SK-N-SH treated with all-trans-retinoic acid at 6 μM for 48 hours (cell line): ENCODE data around the gene CDK14.

Source experiments
- ARNTL ChIP-seq: fragments of 450-650 bp; formaldehyde crosslinking; IDR thresholded peaks from 2 replicates; pipeline ENCODE4 v1.5.0; 2020; ENCODE audit warnings: low read depth, mild to moderate bottlenecking, moderate library complexity, borderline replicate concordance
- CREB5 ChIP-seq: fragments of 250-450 bp; sonication (Bioruptor Pico); IDR thresholded peaks from 2 replicates; pipeline ENCODE4 v1.5.1; 2020; ENCODE audit warnings: low read depth, mild to moderate bottlenecking, moderate library complexity
- CSRNP3 ChIP-seq: fragments of 250-450 bp; sonication (Bioruptor Pico); IDR thresholded peaks from 2 replicates; pipeline ENCODE4 v1.5.1; 2021; ENCODE audit warnings: mild to moderate bottlenecking, moderate library complexity
- GLIS3 ChIP-seq: fragments of 250-450 bp; sonication (Bioruptor Pico); IDR thresholded peaks from 2 replicates; pipeline ENCODE4 v1.5.0; 2020; ENCODE audit warnings: mild to moderate bottlenecking, moderate library complexity
- ISL1 ChIP-seq: fragments of 250-450 bp; sonication (Bioruptor Pico); IDR thresholded peaks from 2 replicates; pipeline ENCODE4 v2.1.2; 2022; ENCODE audit warnings: mild to moderate bottlenecking, moderate library complexity
- SNAI2 ChIP-seq: fragments of 250-450 bp; sonication (Bioruptor Pico); IDR thresholded peaks from 2 replicates; pipeline ENCODE4 v1.5.0; 2020; ENCODE audit warnings: mild to moderate bottlenecking, moderate library complexity
- ZC3H10 ChIP-seq: fragments of 250-450 bp; sonication (Bioruptor Pico); IDR thresholded peaks from 2 replicates; pipeline ENCODE4 v1.5.1; 2021; ENCODE audit warnings: mild to moderate bottlenecking, moderate library complexity
- ZFP3 ChIP-seq: fragments of 250-450 bp; sonication (Bioruptor Pico); IDR thresholded peaks from 2 replicates; pipeline ENCODE4 v1.5.0; 2020; ENCODE audit warnings: mild to moderate bottlenecking, moderate library complexity
- ZFP30 ChIP-seq: fragments of 450-650 bp; formaldehyde crosslinking; IDR thresholded peaks from 2 replicates; pipeline ENCODE4 v1.5.0; 2022; ENCODE audit warnings: mild to moderate bottlenecking, moderate library complexity
- ZNF70 ChIP-seq: fragments of 450-650 bp; formaldehyde crosslinking; IDR thresholded peaks from 2 replicates; pipeline ENCODE4 v1.5.0; 2020; ENCODE audit warnings: mild to moderate bottlenecking, moderate library complexity
- TF ChIP-seq, protein P1 (sequence below): fragments of 250-450 bp; sonication (Bioruptor Pico); IDR thresholded peaks from 2 replicates; pipeline ENCODE4 v1.8.0; 2020; ENCODE audit warnings: mild to moderate bottlenecking, moderate library complexity, borderline replicate concordance

DNA sequence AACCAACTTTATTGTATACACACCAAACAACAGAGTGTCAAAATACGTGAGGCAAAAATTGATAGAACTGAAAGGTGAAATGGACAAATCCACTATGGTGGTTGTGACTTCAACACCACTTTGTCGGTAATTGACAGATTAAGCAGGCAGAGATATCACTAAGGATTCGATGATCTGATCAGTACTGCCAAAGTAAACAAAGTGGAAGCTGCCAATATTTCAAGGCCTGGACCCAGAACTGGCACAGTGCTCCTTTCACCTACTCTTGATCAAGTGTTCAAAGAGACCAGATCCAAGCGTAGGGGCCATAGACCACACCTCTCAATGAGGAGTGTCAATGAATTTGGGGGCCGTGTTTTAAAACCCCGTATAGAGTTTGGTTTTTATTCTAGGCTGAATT lies 167.0 kb downstream of the CDK14 start:
- no peak for TF ChIP-seq ISL1 (CRISPR knock-in tag)
- TF ChIP-seq, protein P1, sequence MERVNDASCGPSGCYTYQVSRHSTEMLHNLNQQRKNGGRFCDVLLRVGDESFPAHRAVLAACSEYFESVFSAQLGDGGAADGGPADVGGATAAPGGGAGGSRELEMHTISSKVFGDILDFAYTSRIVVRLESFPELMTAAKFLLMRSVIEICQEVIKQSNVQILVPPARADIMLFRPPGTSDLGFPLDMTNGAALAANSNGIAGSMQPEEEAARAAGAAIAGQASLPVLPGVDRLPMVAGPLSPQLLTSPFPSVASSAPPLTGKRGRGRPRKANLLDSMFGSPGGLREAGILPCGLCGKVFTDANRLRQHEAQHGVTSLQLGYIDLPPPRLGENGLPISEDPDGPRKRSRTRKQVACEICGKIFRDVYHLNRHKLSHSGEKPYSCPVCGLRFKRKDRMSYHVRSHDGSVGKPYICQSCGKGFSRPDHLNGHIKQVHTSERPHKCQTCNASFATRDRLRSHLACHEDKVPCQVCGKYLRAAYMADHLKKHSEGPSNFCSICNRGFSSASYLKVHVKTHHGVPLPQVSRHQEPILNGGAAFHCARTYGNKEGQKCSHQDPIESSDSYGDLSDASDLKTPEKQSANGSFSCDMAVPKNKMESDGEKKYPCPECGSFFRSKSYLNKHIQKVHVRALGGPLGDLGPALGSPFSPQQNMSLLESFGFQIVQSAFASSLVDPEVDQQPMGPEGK (CRISPR knock-in tag), result no peak
- TF ChIP-seq CREB5 (CRISPR knock-in tag), result no peak
- no peak for TF ChIP-seq ARNTL (CRISPR knock-in tag)
- no peak for TF ChIP-seq ZFP3 (CRISPR knock-in tag)
- TF ChIP-seq CSRNP3 (CRISPR knock-in tag), result no peak
- TF ChIP-seq GLIS3 (CRISPR knock-in tag), result no peak
- no peak for TF ChIP-seq ZFP30 (CRISPR knock-in tag)
- no peak for TF ChIP-seq SNAI2 (CRISPR knock-in tag)
- no peak for TF ChIP-seq ZNF70
- TF ChIP-seq ZC3H10, result no peak
